Stimulated activated naive B cell treated with anti-CD40 and anti-IgM and Interleukin-4, amounts not matched to agents 10 μg/mL and 1 μg/mL and 100 μg/mL, for 72 hours (primary cell): ENCODE data around the gene WDR64.
"Not testable (repeated sequence)": the region's sequence is repeated elsewhere in the genome, so short reads cannot be mapped to it uniquely, and the experiment has no call there.

Source experiments
- ATAC-seq, 2 donors: fragments of 150-1000 bp; cut with Tn5 transposase; replicated peaks; 2 replicates each; pipeline ENCODE4 v1.10.0; 2021; ENCODE audit warnings: moderate library complexity in 1 of 2
- DNase-seq: peaks from one replicate; pipeline ENCODE4 v3.0.0; 2021
- H3K27ac Mint-ChIP-seq: one replicate; pipeline ENCODE4 v1.8.0; 2022; ENCODE audit warnings: mild to moderate bottlenecking, mixed read lengths
- H3K27me3 Mint-ChIP-seq, 2 donors: one replicate each; pipeline ENCODE4 v1.8.0; 2022; ENCODE audit warnings: mixed read lengths in 2 of 2
- H3K36me3 Mint-ChIP-seq, 2 donors: one replicate each; pipeline ENCODE4 v1.8.0; 2022; ENCODE audit warnings: mixed read lengths in 2 of 2, mild to moderate bottlenecking in 1 of 2
- H3K4me1 Mint-ChIP-seq, 2 donors: one replicate each; pipeline ENCODE4 v1.8.0; 2022; ENCODE audit warnings: mixed read lengths in 2 of 2, mild to moderate bottlenecking in 1 of 2
- H3K4me3 Mint-ChIP-seq, 2 donors: one replicate each; pipeline ENCODE4 v1.8.0; 2022; ENCODE audit warnings: mild to moderate bottlenecking in 2 of 2, mixed read lengths in 2 of 2, moderate library complexity in 1 of 2
- H3K9me3 Mint-ChIP-seq, 2 donors: one replicate each; pipeline ENCODE4 v1.8.0; 2022; ENCODE audit warnings: mixed read lengths in 2 of 2, mild to moderate bottlenecking in 1 of 2

Gene WDR64

DNA sequence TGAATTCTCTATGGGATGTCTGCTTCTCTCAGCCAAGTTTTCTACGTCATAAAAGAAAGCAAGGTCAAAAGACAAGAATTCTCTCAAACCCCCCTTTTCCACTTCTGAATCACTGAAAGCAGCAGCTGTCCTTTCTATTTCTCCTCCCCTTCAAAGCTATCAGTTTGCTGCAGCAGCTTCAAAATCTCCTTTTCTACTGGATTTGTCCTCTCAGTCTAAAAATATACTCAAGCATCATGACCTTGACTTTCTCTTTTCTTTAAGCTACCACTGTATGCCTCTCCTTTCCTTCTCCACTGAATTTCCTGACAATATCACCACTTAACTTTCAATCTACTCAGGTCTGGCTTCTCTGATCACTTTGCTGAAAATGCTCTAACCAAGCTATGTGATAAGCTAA is 1.9 kb downstream of the WDR64 start:
- no peak overlapping the region for H3K4me3 Mint-ChIP-seq

DNA sequence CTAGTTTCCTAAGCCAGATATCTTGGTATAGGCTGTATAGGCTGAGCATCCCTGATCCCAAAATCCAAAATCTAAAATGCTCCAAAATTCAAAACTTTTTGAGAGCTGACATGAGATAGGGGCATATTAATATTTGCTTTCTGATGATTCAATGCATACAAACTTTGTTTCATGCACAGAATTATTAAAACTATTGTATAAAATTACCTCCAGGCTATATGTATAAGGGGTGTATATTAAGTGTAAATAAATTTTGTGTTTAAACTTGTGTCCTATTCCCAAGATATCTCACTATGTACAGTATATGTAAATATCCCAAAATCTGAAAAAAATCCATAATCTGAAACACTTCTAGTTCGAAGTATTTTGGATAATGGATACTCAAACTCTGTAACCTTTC is 2.6 kb downstream of the WDR64 start:
- no peak for ATAC-seq
- no peak for DNase-seq
- Mint-ChIP-seq H3K9me3 (peaks cover 0 to 4% of the 10 kb centered on the region in 2 donors), H3K27ac (no peak overlapping the region), H3K4me1 (no peaks in the 10 kb centered on the region), H3K36me3 (peaks cover 0 to 1% of the 10 kb centered on the region in 2 donors), H3K4me3 (no peak overlapping the region), H3K27me3 (peaks cover 23 to 26% of the 10 kb centered on the region in 2 donors)

More for the DNA sequence above, 1.9 kb downstream of the WDR64 start:
- H3K27me3 Mint-ChIP-seq, result peaks cover 20 to 23% of the 10 kb centered on the region in 2 donors
- no peaks in the 10 kb centered on the region for H3K4me1 Mint-ChIP-seq
- H3K9me3 Mint-ChIP-seq, result no peaks in the 10 kb centered on the region
- ATAC-seq (no peak), DNase-seq (no peak)
- H3K36me3 Mint-ChIP-seq, result peaks cover 0 to 1% of the 10 kb centered on the region in 2 donors
- H3K27ac Mint-ChIP-seq, result no peak overlapping the region

- Mint-ChIP-seq H3K27me3 (peaks cover 22 to 30% of the 10 kb centered on the region in 2 donors), H3K4me3 (no peak overlapping the region), H3K27ac (no peak overlapping the region), H3K9me3 (peaks cover 0 to 4% of the 10 kb centered on the region in 2 donors), H3K4me1 (no peaks in the 10 kb centered on the region), H3K36me3 (peaks cover 0 to 1% of the 10 kb centered on the region in 2 donors)
- DNase-seq (no peak), ATAC-seq (no peak)
Observed at GRCh38 chr1:241658081-241658793, 6.2 kb downstream of the WDR64 start.

GRCh38 chr1:241659016-241659415 is 6.9 kb downstream of the WDR64 start:
- not testable (repeated sequence) for ATAC-seq, H3K4me3 Mint-ChIP-seq, H3K27ac Mint-ChIP-seq, H3K36me3 Mint-ChIP-seq, H3K4me1 Mint-ChIP-seq, H3K9me3 Mint-ChIP-seq, DNase-seq
- H3K27me3 Mint-ChIP-seq, result peaks cover 22 to 27% of the 10 kb centered on the region in 2 donors

GRCh38 chr1:241660424-241660972 is 8.4 kb downstream of the WDR64 start:
- DNase-seq, result no peak
- H3K4me3 Mint-ChIP-seq, result no peak overlapping the region
- no peak overlapping the region for H3K27ac Mint-ChIP-seq
- no peak for ATAC-seq
- peaks cover 0 to 3% of the 10 kb centered on the region in 2 donors for H3K36me3 Mint-ChIP-seq
- H3K9me3 Mint-ChIP-seq, result peaks cover 0 to 4% of the 10 kb centered on the region in 2 donors
- H3K4me1 Mint-ChIP-seq, result no peaks in the 10 kb centered on the region
- H3K27me3 Mint-ChIP-seq, result peaks cover 22 to 23% of the 10 kb centered on the region in 2 donors

DNA sequence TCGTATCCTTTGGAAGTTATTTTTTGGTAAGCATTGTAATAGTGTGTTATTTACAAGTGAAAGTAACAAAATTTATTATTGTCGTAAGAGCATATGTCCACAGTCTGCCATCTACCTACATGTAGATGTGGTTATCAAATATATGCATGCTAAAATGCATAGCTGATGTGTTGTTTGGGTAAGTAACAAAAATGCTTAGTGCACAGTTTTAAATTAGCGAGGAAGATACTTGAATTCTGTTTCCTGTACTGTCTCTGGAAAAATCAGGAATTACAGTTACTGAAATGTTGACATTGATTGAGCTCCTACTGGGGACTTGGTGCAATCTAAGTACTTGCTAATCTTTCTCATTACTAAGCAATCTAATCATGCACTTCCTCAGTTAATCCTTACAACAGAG is 14.3 kb downstream of the WDR64 start:
- Mint-ChIP-seq H3K4me1 (no peaks in the 10 kb centered on the region), H3K36me3 (peaks cover 0 to 2% of the 10 kb centered on the region in 2 donors), H3K4me3 (no peak overlapping the region), H3K9me3 (no peaks in the 10 kb centered on the region), H3K27ac (no peak overlapping the region), H3K27me3 (peaks cover 5 to 7% of the 10 kb centered on the region in 2 donors)
- no peak for DNase-seq
- no peak for ATAC-seq

DNA sequence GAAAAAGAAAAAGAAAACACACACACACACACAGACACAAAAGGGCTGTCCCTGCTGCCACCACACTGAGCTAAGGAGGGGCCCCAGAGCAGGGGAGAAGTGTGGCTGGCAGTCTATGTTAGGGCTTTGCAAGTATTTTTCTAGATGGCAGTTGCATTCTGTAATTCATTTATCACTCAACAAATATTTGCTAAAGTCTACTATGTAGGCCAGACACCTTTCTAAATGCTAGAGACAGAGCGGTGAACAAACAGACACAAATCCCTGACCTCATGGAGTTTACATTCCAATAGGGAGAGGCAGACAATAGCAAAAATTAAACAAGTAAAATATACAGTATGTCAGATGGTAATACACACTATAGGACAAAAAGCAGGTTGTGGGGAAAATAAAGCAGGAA is 20.2 kb downstream of the WDR64 start:
- Mint-ChIP-seq H3K27ac (no peak overlapping the region), H3K4me3 (no peak overlapping the region), H3K9me3 (no peaks in the 10 kb centered on the region), H3K4me1 (peaks cover 0 to 1% of the 10 kb centered on the region in 2 donors), H3K27me3 (peaks cover 13 to 22% of the 10 kb centered on the region in 2 donors), H3K36me3 (no peaks in the 10 kb centered on the region)
- ATAC-seq, result no peak
- no peak for DNase-seq

DNA sequence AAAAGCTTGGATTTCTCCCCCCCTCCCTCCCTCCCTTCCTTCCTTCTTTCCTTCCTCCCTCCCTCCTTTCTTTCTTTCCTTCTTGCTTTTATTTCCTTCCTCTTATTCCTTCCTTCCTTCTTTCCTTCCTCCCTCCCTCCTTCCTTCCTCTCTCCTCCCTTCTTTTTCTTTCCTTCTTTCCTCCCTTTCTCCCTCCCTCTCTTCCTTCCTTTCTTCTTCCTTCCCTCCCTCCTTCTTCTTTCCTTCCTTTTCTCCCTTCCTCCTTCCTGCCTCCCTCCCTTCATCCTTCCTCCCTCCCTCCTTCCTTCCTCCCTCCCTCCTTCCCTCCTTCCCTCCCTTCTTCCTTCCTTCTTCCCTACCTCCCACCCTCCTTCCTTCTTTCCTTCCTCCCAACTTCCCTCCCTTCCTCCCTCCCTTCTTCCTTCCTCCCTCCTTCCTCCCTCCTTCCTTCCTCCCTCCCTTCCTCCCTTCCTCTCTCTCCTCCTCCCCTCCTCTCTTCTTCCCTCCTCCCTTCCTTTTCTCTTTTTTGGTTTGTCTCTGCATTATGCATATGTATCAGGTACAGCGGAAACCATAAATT is 22.8 kb downstream of the WDR64 start:
- ATAC-seq, result no peak
- Mint-ChIP-seq H3K27ac (no peak overlapping the region), H3K4me1 (peaks cover 2 to 8% of the 10 kb centered on the region in 2 donors)

GRCh38 chr1:241675983-241676382 is 23.9 kb downstream of the WDR64 start:
- H3K27ac Mint-ChIP-seq, result no peak overlapping the region
- H3K27me3 Mint-ChIP-seq, result peaks cover 17 to 23% of the 10 kb centered on the region in 2 donors
- no peak overlapping the region for H3K4me3 Mint-ChIP-seq
- DNase-seq (no peak), ATAC-seq (no peak)
- H3K9me3 Mint-ChIP-seq, result no peaks in the 10 kb centered on the region
- peaks cover 2 to 8% of the 10 kb centered on the region in 2 donors for H3K4me1 Mint-ChIP-seq
- no peaks in the 10 kb centered on the region for H3K36me3 Mint-ChIP-seq

More for the DNA sequence above, 22.8 kb downstream of the WDR64 start:
- no peaks in the 10 kb centered on the region for H3K9me3 Mint-ChIP-seq
- no peak overlapping the region for H3K4me3 Mint-ChIP-seq
- peaks cover 9 to 22% of the 10 kb centered on the region in 2 donors for H3K27me3 Mint-ChIP-seq
- H3K36me3 Mint-ChIP-seq, result no peaks in the 10 kb centered on the region
- no peak for DNase-seq

- peaks cover 3 to 8% of the 10 kb centered on the region in 2 donors for H3K9me3 Mint-ChIP-seq
- DNase-seq (no peak), ATAC-seq (peak; percentile 48 to 57)
- peaks cover 0 to 4% of the 10 kb centered on the region in 2 donors for H3K36me3 Mint-ChIP-seq
- H3K4me3 Mint-ChIP-seq, result peak overlapping the region; percentile 36 to 44
- H3K27ac Mint-ChIP-seq, result no peak overlapping the region
- H3K27me3 Mint-ChIP-seq, result peaks cover 25% of the 10 kb centered on the region in 2 donors
- peaks cover 2 to 8% of the 10 kb centered on the region in 2 donors for H3K4me1 Mint-ChIP-seq
Observed at GRCh38 chr1:241677201-241677600, 25.1 kb downstream of the WDR64 start.

- peaks cover 0 to 4% of the 10 kb centered on the region in 2 donors for H3K36me3 Mint-ChIP-seq
- peaks cover 2 to 8% of the 10 kb centered on the region in 2 donors for H3K4me1 Mint-ChIP-seq
- no peak overlapping the region for H3K4me3 Mint-ChIP-seq
- H3K27me3 Mint-ChIP-seq, result peaks cover 25 to 26% of the 10 kb centered on the region in 2 donors
- no peak overlapping the region for H3K27ac Mint-ChIP-seq
- H3K9me3 Mint-ChIP-seq, result peaks cover 3 to 8% of the 10 kb centered on the region in 2 donors
- DNase-seq, result no peak
- no peak for ATAC-seq
Observed at GRCh38 chr1:241678536-241678935, 26.5 kb downstream of the WDR64 start.

DNA sequence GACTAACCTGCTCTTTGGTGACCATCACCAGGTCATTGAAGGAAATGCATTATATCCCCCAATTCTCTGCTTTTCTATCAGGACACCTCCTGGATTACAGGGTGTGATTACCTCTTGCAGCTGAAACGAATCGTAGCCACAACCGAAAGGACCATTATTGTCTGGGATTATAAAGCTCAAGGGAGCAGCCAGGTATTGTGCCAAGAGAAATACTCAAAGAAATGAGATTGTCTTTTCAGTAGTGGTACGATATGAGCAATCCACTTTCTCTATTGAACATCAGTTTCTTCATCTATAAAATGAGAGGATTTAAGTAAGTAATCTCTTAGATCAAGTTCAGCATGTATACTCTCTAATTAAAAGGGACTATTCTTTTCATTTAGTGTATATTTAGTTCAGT is 27.3 kb downstream of the WDR64 start:
- Mint-ChIP-seq H3K36me3 (peaks cover 0 to 4% of the 10 kb centered on the region in 2 donors), H3K9me3 (peaks cover 3 to 8% of the 10 kb centered on the region in 2 donors), H3K4me1 (peaks cover 2 to 8% of the 10 kb centered on the region in 2 donors), H3K4me3 (no peak overlapping the region), H3K27me3 (peaks cover 25 to 26% of the 10 kb centered on the region in 2 donors), H3K27ac (no peak overlapping the region)
- DNase-seq (no peak), ATAC-seq (no peak)

GRCh38 chr1:241679961-241680360 is 27.9 kb downstream of the WDR64 start:
- DNase-seq (no peak), ATAC-seq (no peak)
- Mint-ChIP-seq H3K27me3 (peaks cover 25 to 26% of the 10 kb centered on the region in 2 donors), H3K4me3 (no peak overlapping the region), H3K9me3 (peaks cover 3 to 8% of the 10 kb centered on the region in 2 donors), H3K36me3 (peaks cover 0 to 4% of the 10 kb centered on the region in 2 donors), H3K4me1 (peaks cover 2 to 8% of the 10 kb centered on the region in 2 donors), H3K27ac (no peak overlapping the region)

GRCh38 chr1:241681861-241682448 is 29.9 kb downstream of the WDR64 start:
- H3K36me3 Mint-ChIP-seq, H3K9me3 Mint-ChIP-seq, H3K4me1 Mint-ChIP-seq, H3K4me3 Mint-ChIP-seq, H3K27ac Mint-ChIP-seq, ATAC-seq, DNase-seq: not testable (repeated sequence)
- H3K27me3 Mint-ChIP-seq, result peaks cover 25 to 26% of the 10 kb centered on the region in 2 donors
